Loucy (cell line): ENCODE data around the gene MYH6.

Source experiments
- H2AFZ ChIP-seq: fragments of 200-600 bp; sonication (generic); 2 replicates; pipeline ENCODE4 v1.6.0; 2016; ENCODE audit warnings: antibody characterized with exemption, mild to moderate bottlenecking, low read length, moderate library complexity
- H3F3A ChIP-seq: fragments of 200-600 bp; 2 replicates; pipeline ENCODE4 v1.6.0; 2016; ENCODE audit warnings: antibody characterized with exemption, low read depth, mild to moderate bottlenecking
- H3K27me3 ChIP-seq: fragments of 200-600 bp; sonication (generic); 2 replicates; pipeline ENCODE4 v1.6.1; 2014; ENCODE audit warnings: low read length, mild to moderate bottlenecking; ENCODE audit not compliant: insufficient read depth, poor library complexity, severe bottlenecking
- H3K36me3 ChIP-seq: fragments of 200-600 bp; sonication (generic); 2 replicates; pipeline ENCODE4 v1.6.1; 2016; ENCODE audit warnings: low read length; ENCODE audit not compliant: insufficient read depth
- H3K4me1 ChIP-seq: fragments of 200-600 bp; sonication (generic); 2 replicates; pipeline ENCODE4 v1.5.1; 2014; ENCODE audit warnings: low read length, mild to moderate bottlenecking; ENCODE audit not compliant: insufficient read depth, poor library complexity, severe bottlenecking
- H3K4me2 ChIP-seq: fragments of 200-600 bp; sonication (generic); 2 replicates; pipeline ENCODE4 v1.6.0; 2014; ENCODE audit warnings: antibody characterized with exemption, low read length, low read depth, mild to moderate bottlenecking; ENCODE audit not compliant: poor library complexity, severe bottlenecking
- H3K4me3 ChIP-seq: fragments of 200-600 bp; sonication (generic); 2 replicates; pipeline ENCODE4 v1.5.1; 2014; ENCODE audit warnings: low read length, mild to moderate bottlenecking, mixed read lengths; ENCODE audit not compliant: poor library complexity, severe bottlenecking
- H3K79me2 ChIP-seq: fragments of 200-600 bp; sonication (generic); 2 replicates; pipeline ENCODE4 v1.6.1; 2014; ENCODE audit warnings: low read length; ENCODE audit not compliant: insufficient read depth
- H3K9ac ChIP-seq: fragments of 200-600 bp; sonication (generic); 2 replicates; pipeline ENCODE4 v1.6.0; 2014; ENCODE audit warnings: mild to moderate bottlenecking, low read depth, low read length, moderate library complexity; ENCODE audit not compliant: poor library complexity, severe bottlenecking
- H3K9me2 ChIP-seq: fragments of 200-600 bp; sonication (generic); replicated peaks from 2 replicates; pipeline ENCODE4 v1.6.1; 2016; ENCODE audit warnings: low read depth, low read length, mixed read lengths
- H3K9me3 ChIP-seq: fragments of 200-600 bp; sonication (generic); 2 replicates; pipeline ENCODE4 v1.6.1; 2014; ENCODE audit warnings: mild to moderate bottlenecking, antibody characterized with exemption, low read length, low read depth; ENCODE audit not compliant: insufficient read depth
- H4K20me1 ChIP-seq: fragments of 200-600 bp; sonication (generic); 2 replicates; pipeline ENCODE4 v1.6.0; 2014; ENCODE audit warnings: antibody characterized with exemption, low read length, mild to moderate bottlenecking; ENCODE audit not compliant: insufficient read depth, poor library complexity, severe bottlenecking
- EZH2phosphoT487 ChIP-seq: fragments of 200-600 bp; IDR thresholded peaks from 2 replicates; pipeline ENCODE4 v1.6.1; 2018; ENCODE audit warnings: antibody characterized with exemption, mild to moderate bottlenecking, moderate library complexity, borderline replicate concordance
- TF ChIP-seq, protein P1 (sequence below): fragments of 200-600 bp; sonication (generic); conservative IDR thresholded peaks from 2 replicates; pipeline ENCODE4 v1.5.1; 2014; ENCODE audit warnings: mild to moderate bottlenecking, antibody characterized with exemption, low read length

The MYH6 gene

DNA sequence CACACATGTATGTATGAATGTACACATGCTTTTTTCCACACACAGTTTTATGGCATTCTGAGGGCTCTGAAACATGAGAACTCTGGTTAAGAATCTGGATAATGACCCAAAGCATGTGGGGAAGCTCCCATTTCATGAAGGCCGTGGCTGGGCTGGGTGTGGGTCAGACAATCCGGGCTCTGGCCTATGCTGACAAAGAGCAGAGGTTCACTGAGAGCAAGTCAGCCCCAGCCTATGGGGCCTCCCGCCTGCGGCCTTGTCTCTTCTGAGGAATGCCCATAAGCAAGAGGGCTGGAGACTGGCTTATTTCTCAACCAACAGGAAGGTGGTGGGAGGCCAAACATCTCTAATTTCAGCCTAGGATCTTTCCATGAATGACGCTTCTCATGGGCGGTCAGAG lies 8.5 kb downstream of the MYH6 start:
- Histone ChIP-seq H3K9me2 (no peaks in the 10 kb centered on the region), H3K4me1 (no peaks in the 10 kb centered on the region), H4K20me1 (no peaks in the 10 kb centered on the region), H3K9me3 (no peaks in the 10 kb centered on the region), H3K4me3 (no peak overlapping the region), H3K9ac (no peak overlapping the region), H3K79me2 (no peaks in the 10 kb centered on the region), H3K4me2 (no peak overlapping the region), H3F3A (no peaks in the 10 kb centered on the region), H2AFZ (no peak overlapping the region), H3K36me3 (no peaks in the 10 kb centered on the region), H3K27me3 (no peaks in the 10 kb centered on the region)
- no peak for TF ChIP-seq EZH2phosphoT487
- TF ChIP-seq, protein P1, sequence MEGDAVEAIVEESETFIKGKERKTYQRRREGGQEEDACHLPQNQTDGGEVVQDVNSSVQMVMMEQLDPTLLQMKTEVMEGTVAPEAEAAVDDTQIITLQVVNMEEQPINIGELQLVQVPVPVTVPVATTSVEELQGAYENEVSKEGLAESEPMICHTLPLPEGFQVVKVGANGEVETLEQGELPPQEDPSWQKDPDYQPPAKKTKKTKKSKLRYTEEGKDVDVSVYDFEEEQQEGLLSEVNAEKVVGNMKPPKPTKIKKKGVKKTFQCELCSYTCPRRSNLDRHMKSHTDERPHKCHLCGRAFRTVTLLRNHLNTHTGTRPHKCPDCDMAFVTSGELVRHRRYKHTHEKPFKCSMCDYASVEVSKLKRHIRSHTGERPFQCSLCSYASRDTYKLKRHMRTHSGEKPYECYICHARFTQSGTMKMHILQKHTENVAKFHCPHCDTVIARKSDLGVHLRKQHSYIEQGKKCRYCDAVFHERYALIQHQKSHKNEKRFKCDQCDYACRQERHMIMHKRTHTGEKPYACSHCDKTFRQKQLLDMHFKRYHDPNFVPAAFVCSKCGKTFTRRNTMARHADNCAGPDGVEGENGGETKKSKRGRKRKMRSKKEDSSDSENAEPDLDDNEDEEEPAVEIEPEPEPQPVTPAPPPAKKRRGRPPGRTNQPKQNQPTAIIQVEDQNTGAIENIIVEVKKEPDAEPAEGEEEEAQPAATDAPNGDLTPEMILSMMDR, result no peak

DNA sequence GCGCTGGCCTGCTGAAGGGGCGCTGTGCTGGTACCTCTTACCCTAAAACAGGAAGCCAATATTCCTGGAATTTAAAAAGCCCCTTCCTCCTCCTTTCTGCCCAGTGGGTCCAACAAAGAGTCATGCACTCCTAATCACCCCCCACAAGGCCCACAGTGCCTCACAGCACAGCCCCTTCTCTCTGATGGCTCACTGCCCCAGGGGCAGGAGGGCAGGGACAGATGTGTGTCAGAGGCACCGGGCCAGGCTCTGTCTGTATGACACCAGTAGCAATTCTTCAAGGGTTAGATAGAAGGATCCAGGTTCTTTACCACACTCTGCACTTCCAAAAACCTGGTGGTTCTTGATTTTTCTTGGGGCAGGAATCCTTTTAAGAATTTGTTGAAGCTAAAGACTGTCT lies 8.9 kb downstream of the MYH6 start:
- TF ChIP-seq, protein P1, result no peak
- TF ChIP-seq EZH2phosphoT487, result no peak
- Histone ChIP-seq H3K27me3 (no peaks in the 10 kb centered on the region), H4K20me1 (no peaks in the 10 kb centered on the region)

DNA sequence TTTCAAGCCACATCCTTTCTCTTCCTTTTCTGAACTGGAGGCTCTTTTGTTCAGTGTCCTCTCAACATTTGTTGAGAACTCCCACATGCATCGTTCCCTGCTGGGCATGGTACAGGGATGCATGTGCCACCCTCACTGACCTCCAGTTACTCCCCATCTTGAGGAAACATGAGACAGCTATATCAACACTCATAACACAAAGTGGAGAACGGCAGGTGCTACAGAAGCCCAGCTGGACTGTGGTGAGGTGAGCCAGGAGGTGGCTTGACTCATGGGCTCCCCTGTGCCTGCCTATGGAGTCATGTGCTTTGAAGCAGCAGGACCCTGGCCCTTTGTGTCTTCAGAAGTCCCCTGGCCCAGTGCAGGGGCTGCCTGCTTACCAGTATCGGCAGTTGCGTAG lies 9.7 kb downstream of the MYH6 start:
- no peaks in the 10 kb centered on the region for H3F3A ChIP-seq
- H4K20me1 ChIP-seq, result no peaks in the 10 kb centered on the region
- no peak overlapping the region for H3K4me2 ChIP-seq
- H3K9me2 ChIP-seq, result no peaks in the 10 kb centered on the region
- H3K79me2 ChIP-seq, result no peaks in the 10 kb centered on the region
- H3K9ac ChIP-seq, result no peak overlapping the region
- TF ChIP-seq EZH2phosphoT487, result no peak
- TF ChIP-seq, protein P1, result no peak
- no peaks in the 10 kb centered on the region for H3K4me1 ChIP-seq
- H3K27me3 ChIP-seq, result no peaks in the 10 kb centered on the region
- H2AFZ ChIP-seq, result no peak overlapping the region
- no peak overlapping the region for H3K4me3 ChIP-seq
- H3K36me3 ChIP-seq, result no peaks in the 10 kb centered on the region
- no peaks in the 10 kb centered on the region for H3K9me3 ChIP-seq

More for the DNA sequence above, 8.9 kb downstream of the MYH6 start:
- Histone ChIP-seq H3K4me2 (no peak overlapping the region), H3F3A (no peaks in the 10 kb centered on the region), H3K79me2 (no peaks in the 10 kb centered on the region), H3K4me3 (no peak overlapping the region), H3K36me3 (no peaks in the 10 kb centered on the region), H3K4me1 (no peaks in the 10 kb centered on the region), H3K9me3 (no peaks in the 10 kb centered on the region), H3K9ac (no peak overlapping the region), H3K9me2 (no peaks in the 10 kb centered on the region), H2AFZ (no peak overlapping the region)
